ENCODE measurements around the gene SALL4.

DNA sequence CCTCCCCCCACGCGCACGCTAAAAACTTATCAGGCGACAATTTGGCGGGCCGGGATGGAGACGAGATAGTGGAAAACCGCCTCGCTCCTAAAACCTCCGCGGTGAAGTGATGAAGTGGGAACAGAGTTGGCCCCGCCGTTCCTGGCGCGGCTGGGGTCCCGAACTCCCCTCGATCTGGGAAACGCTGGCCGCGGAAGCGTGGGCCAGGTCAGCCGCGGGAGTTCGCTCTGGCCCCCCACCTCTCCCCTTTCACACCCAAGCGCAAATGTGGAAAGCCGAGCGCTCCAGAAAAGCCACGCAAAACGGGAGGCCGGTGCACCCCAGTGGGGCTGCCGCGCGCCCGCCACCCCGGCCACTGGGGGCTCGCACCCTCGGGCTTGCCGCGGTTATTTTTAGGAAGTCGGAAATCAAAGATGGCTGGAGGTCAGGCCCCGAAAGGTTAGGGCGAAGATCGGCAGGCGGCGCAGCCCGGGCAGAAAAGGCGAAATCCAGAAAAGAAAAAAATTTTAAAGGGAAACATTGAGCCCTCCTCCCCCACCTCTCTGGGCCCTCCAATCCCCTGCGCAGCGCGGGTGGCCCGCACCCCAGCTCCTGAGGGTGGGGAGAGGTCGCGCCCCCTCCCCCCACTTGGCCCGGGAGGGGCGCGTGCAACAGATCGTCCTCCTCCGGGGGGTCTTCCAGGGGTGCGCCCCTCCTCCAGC, 1.0 kb downstream of the SALL4 start:
- no peak for TF ChIP-seq POLR2AphosphoS5 (IDR thresholded peaks at IDR 0.05; ENCODE audit: insufficient read depth in 1 of 2, low read depth in 1 of 2)
- no peak for TF ChIP-seq CTCF (IDR thresholded peaks at IDR 0.05)
- TF ChIP-seq POLR2A (IDR thresholded peaks at IDR 0.05) = no peak

Measured in vagina (tissue), 2 donors.